Mucosa of gallbladder (tissue), 1 donor: ENCODE data around the gene STK32C. TPM values are rescaled to one million over a fixed set of nuclear protein-coding genes. Genes with fewer than 3 reads are reported as not detected.

ENCODE experiments used
- DNase-seq: peaks from one replicate; pipeline ENCODE4 v3.0.0-alpha.2; 2020; ENCODE audit warnings: low spot score
- total RNA-seq: library from RNA; stranded (reverse); gene quantifications from one replicate; pipeline ENCODE4 v1.2.1, GENCODE V29; 2021
- donor health status: DM: no; HTN: no; CAD: no.

Gene STK32C
- total RNA-seq: 23.8 TPM

- peak; percentile 92 for DNase-seq
Measured at GRCh38 chr10:132307823-132308586, at the start of gene STK32C. STK32C (minus strand) TSS chr10:132307950; CDS start chr10:132307833, 117 bp downstream.

GRCh38 chr10:132356621-132357195 is 49.0 kb upstream of the STK32C start:
- no peak for DNase-seq

- no peak for DNase-seq
Measured at GRCh38 chr10:132355754-132356153, 48.0 kb upstream of the STK32C start.

GRCh38 chr10:132355297-132355696 is 47.5 kb upstream of the STK32C start:
- no peak for DNase-seq

GRCh38 chr10:132354356-132355094 is 46.8 kb upstream of the STK32C start:
- DNase-seq: no peak

GRCh38 chr10:132353456-132354355 is 46.0 kb upstream of the STK32C start:
- no peak for DNase-seq

GRCh38 chr10:132352462-132353308 is 44.9 kb upstream of the STK32C start:
- peak; percentile 75 for DNase-seq

- DNase-seq: no peak
Measured at GRCh38 chr10:132351611-132352010, 43.9 kb upstream of the STK32C start.

GRCh38 chr10:132350946-132351345 is 43.2 kb upstream of the STK32C start:
- no peak for DNase-seq

- DNase-seq: no peak
Measured at GRCh38 chr10:132350391-132350790, 42.6 kb upstream of the STK32C start.

- DNase-seq: no peak
Measured at GRCh38 chr10:132349766-132350165, 42.0 kb upstream of the STK32C start.

- DNase-seq: no peak
Measured at GRCh38 chr10:132347931-132348267, 40.1 kb upstream of the STK32C start.

GRCh38 chr10:132347211-132347930 is 39.6 kb upstream of the STK32C start:
- DNase-seq: no peak

GRCh38 chr10:132346806-132347205 is 39.1 kb upstream of the STK32C start:
- no peak for DNase-seq

- DNase-seq: no peak
Measured at GRCh38 chr10:132345345-132345744, 37.6 kb upstream of the STK32C start.

- no peak for DNase-seq
Measured at GRCh38 chr10:132344386-132344785, 36.6 kb upstream of the STK32C start.

- no peak for DNase-seq
Measured at GRCh38 chr10:132342553-132342952, 34.8 kb upstream of the STK32C start.

- no peak for DNase-seq
Measured at GRCh38 chr10:132341781-132342180, 34.0 kb upstream of the STK32C start.

GRCh38 chr10:132341017-132341416 is 33.3 kb upstream of the STK32C start:
- DNase-seq: no peak

GRCh38 chr10:132339276-132339675 is 31.5 kb upstream of the STK32C start:
- no peak for DNase-seq
